ENCODE measurements around the gene SCNN1A.

Gene SCNN1A

GRCh38 chr12:6383572-6384498, 8.5 kb upstream of the SCNN1A start, which contains the start of gene LTBR:
LTBR (plus strand) TSS chr12:6384162; CDS start chr12:6384359, 197 bp downstream.
- ATAC-seq: peak in 1 of 2 donors; percentile 31

- no peak for ATAC-seq
These were observed 7.6 kb upstream of the SCNN1A start for GRCh38 chr12:6382982-6383381.

- ATAC-seq: no peak
These were observed 7.0 kb upstream of the SCNN1A start for GRCh38 chr12:6382371-6382770.

GRCh38 chr12:6380141-6381121, 5.1 kb upstream of the SCNN1A start:
- ATAC-seq: no peak

- no peak for ATAC-seq
These were observed 3.5 kb upstream of the SCNN1A start for GRCh38 chr12:6378709-6379472.

GRCh38 chr12:6377667-6377994, 2.3 kb upstream of the SCNN1A start:
- ATAC-seq: no peak

GRCh38 chr12:6376870-6377666, 1.7 kb upstream of the SCNN1A start:
- ATAC-seq: no peak

GRCh38 chr12:6376079-6376869, 911 bp upstream of the SCNN1A start:
- no peak for ATAC-seq

- ATAC-seq: no peak
These were observed 590 bp downstream of the SCNN1A start for GRCh38 chr12:6374786-6375160.

- ATAC-seq: no peak
These were observed 1.2 kb downstream of the SCNN1A start for GRCh38 chr12:6374028-6374785.

- ATAC-seq: no peak
These were observed 2.2 kb downstream of the SCNN1A start for GRCh38 chr12:6373022-6373787.

- ATAC-seq: peak; percentile 16 to 21
These were observed 2.9 kb downstream of the SCNN1A start for GRCh38 chr12:6372403-6373003.

- no peak for ATAC-seq
These were observed 4.2 kb downstream of the SCNN1A start for GRCh38 chr12:6370994-6371754.

GRCh38 chr12:6370576-6370935, 4.8 kb downstream of the SCNN1A start:
- ATAC-seq: no peak

GRCh38 chr12:6369916-6370575, 5.3 kb downstream of the SCNN1A start:
- no peak for ATAC-seq

- no peak for ATAC-seq
These were observed 6.3 kb downstream of the SCNN1A start for GRCh38 chr12:6368906-6369525.

Measured in activated CD4-positive, CD25-positive, alpha-beta regulatory T cell treated with anti-CD3 and anti-CD28 coated beads, Interleukin-2, amount 50 U/mL, for 24 hours (primary cell).